ENCODE results near the gene ILK.

The ILK gene

GRCh38 chr11:6604081-6604626, 580 bp downstream of the ILK start:
- Histone ChIP-seq H3F3A (ENCODE audit: insufficient read depth, low read length) (peaks cover 4% of the 10 kb centered on the region; the same call in 1 of the 2 replicates), H3K4me3 (ENCODE audit: low read depth, low read length, poor library complexity, severe bottlenecking) (peak overlapping the region; percentile 71), H3K9me3 (ENCODE audit: low read length) (no peaks in the 10 kb centered on the region), H3K4me1 (ENCODE audit: insufficient read depth, low read length, severe bottlenecking) (peaks cover 48% of the 10 kb centered on the region), H3K27ac (ENCODE audit: low read depth, low read length, poor library complexity, severe bottlenecking) (peak overlapping the region; percentile 58), H3K79me2 (ENCODE audit: insufficient read depth, low read length) (peaks cover 19% of the 10 kb centered on the region), H3K36me3 (ENCODE audit: insufficient read depth, low read length) (peaks cover 44% of the 10 kb centered on the region), H3K9ac (ENCODE audit: low read length) (peak overlapping the region; percentile 93), H3K27me3 (ENCODE audit: insufficient read depth, low read length) (no peaks in the 10 kb centered on the region), H3K4me2 (ENCODE audit: low read length) (peak overlapping the region; percentile 90), H4K20me1 (ENCODE audit: insufficient read depth, low read length) (no peaks in the 10 kb centered on the region), H3K9me2 (ENCODE audit: low read depth, low read length) (no peaks in the 10 kb centered on the region), H2AFZ (ENCODE audit: low read length) (no peak overlapping the region)
- peak; percentile 45; the same call in 1 of the 2 replicates for TF ChIP-seq CTCF (IDR thresholded peaks at IDR 0.05; ENCODE audit: low read length)
- no peak for TF ChIP-seq EZH2 (IDR thresholded peaks at IDR 0.05; ENCODE audit: borderline replicate concordance, low read length)

- TF ChIP-seq CTCF (IDR thresholded peaks at IDR 0.05; ENCODE audit: low read length) (no peak), EZH2 (IDR thresholded peaks at IDR 0.05; ENCODE audit: borderline replicate concordance, low read length) (no peak)
- peak overlapping the region; percentile 93 for H3K9ac ChIP-seq (ENCODE audit: low read length)
- peak overlapping the region; percentile 90 for H3K4me2 ChIP-seq (ENCODE audit: low read length)
- no peaks in the 10 kb centered on the region for H3K27me3 ChIP-seq (ENCODE audit: insufficient read depth, low read length)
- no peaks in the 10 kb centered on the region for H3K9me3 ChIP-seq (ENCODE audit: low read length)
- no peak overlapping the region for H2AFZ ChIP-seq (ENCODE audit: low read length)
- peaks cover 48% of the 10 kb centered on the region for H3K4me1 ChIP-seq (ENCODE audit: insufficient read depth, low read length, severe bottlenecking)
- H4K20me1 ChIP-seq (ENCODE audit: insufficient read depth, low read length): no peaks in the 10 kb centered on the region
- H3K4me3 ChIP-seq (ENCODE audit: low read depth, low read length, poor library complexity, severe bottlenecking): peak overlapping the region; percentile 71
- peaks cover 4% of the 10 kb centered on the region; the same call in 1 of the 2 replicates for H3F3A ChIP-seq (ENCODE audit: insufficient read depth, low read length)
- H3K27ac ChIP-seq (ENCODE audit: low read depth, low read length, poor library complexity, severe bottlenecking): peak overlapping the region; percentile 58
- H3K36me3 ChIP-seq (ENCODE audit: insufficient read depth, low read length): peaks cover 44% of the 10 kb centered on the region
- H3K79me2 ChIP-seq (ENCODE audit: insufficient read depth, low read length): peaks cover 19% of the 10 kb centered on the region
- no peaks in the 10 kb centered on the region for H3K9me2 ChIP-seq (ENCODE audit: low read depth, low read length)
Measured at GRCh38 chr11:6604790-6605189, 1.2 kb downstream of the ILK start.

- Histone ChIP-seq H2AFZ (ENCODE audit: low read length) (no peak overlapping the region), H4K20me1 (ENCODE audit: insufficient read depth, low read length) (no peaks in the 10 kb centered on the region), H3K9me2 (ENCODE audit: low read depth, low read length) (no peaks in the 10 kb centered on the region), H3F3A (ENCODE audit: insufficient read depth, low read length) (peaks cover 4% of the 10 kb centered on the region; the same call in 1 of the 2 replicates), H3K4me3 (ENCODE audit: low read depth, low read length, poor library complexity, severe bottlenecking) (peak overlapping the region; percentile 7), H3K4me1 (ENCODE audit: insufficient read depth, low read length, severe bottlenecking) (peaks cover 57% of the 10 kb centered on the region), H3K27ac (ENCODE audit: low read depth, low read length, poor library complexity, severe bottlenecking) (peak overlapping the region; percentile 58), H3K9me3 (ENCODE audit: low read length) (no peaks in the 10 kb centered on the region), H3K27me3 (ENCODE audit: insufficient read depth, low read length) (no peaks in the 10 kb centered on the region), H3K9ac (ENCODE audit: low read length) (peak overlapping the region; percentile 16; the same call in 1 of the 2 replicates), H3K4me2 (ENCODE audit: low read length) (peak overlapping the region; percentile 45), H3K36me3 (ENCODE audit: insufficient read depth, low read length) (peaks cover 41% of the 10 kb centered on the region), H3K79me2 (ENCODE audit: insufficient read depth, low read length) (peaks cover 17% of the 10 kb centered on the region)
- no peak for TF ChIP-seq CTCF (IDR thresholded peaks at IDR 0.05; ENCODE audit: low read length)
Measured at GRCh38 chr11:6606471-6607189, 3.1 kb downstream of the ILK start.
